Liver (tissue), 9 donors: ENCODE results near the gene ITGA2. TPM values are rescaled to one million over a fixed set of nuclear protein-coding genes. Genes with fewer than 3 reads are reported as not detected.

Experiments used
- DNase-seq: peaks from one replicate; pipeline ENCODE4 v3.0.0-alpha.2; 2017; ENCODE audit warnings: low spot score
- H3K27ac ChIP-seq, 2 donors: one replicate each; pipeline ENCODE4 v1.7.0; 2013; ENCODE audit warnings: inconsistent platforms in 2 of 2, low read length in 2 of 2, control low read depth in 1 of 2, low read depth in 1 of 2, mild to moderate bottlenecking in 1 of 2
- H3K27me3 ChIP-seq, 4 donors: one replicate each; pipeline versions ENCODE4 v1.6.1 to v1.7.0; 2013; ENCODE audit warnings: low read length in 3 of 4, inconsistent platforms in 1 of 4, mild to moderate bottlenecking in 1 of 4, moderate library complexity in 1 of 4; ENCODE audit not compliant: control insufficient read depth in 4 of 4, insufficient read depth in 4 of 4
- H3K36me3 ChIP-seq, 4 donors: one replicate each; pipeline versions ENCODE4 v1.6.1 to v1.7.0; 2013; ENCODE audit warnings: low read length in 3 of 4, mild to moderate bottlenecking in 3 of 4, low read depth in 1 of 4, moderate library complexity in 1 of 4; ENCODE audit not compliant: control insufficient read depth in 4 of 4, insufficient read depth in 3 of 4
- H3K4me1 ChIP-seq, 4 donors: one replicate each; pipeline versions ENCODE4 v1.6.1 to v1.7.0; 2013; ENCODE audit warnings: low read length in 3 of 4, mild to moderate bottlenecking in 3 of 4, moderate library complexity in 1 of 4; ENCODE audit not compliant: control insufficient read depth in 4 of 4, insufficient read depth in 4 of 4
- H3K4me3 ChIP-seq, 3 donors: one replicate each; pipeline versions ENCODE4 v1.6.1 to v1.7.0; 2013; ENCODE audit warnings: low read length in 3 of 3, control low read depth in 1 of 3, low read depth in 1 of 3, mild to moderate bottlenecking in 1 of 3
- H3K9ac ChIP-seq, 2 donors: one replicate each; pipeline ENCODE4 v1.7.0; 2013; ENCODE audit warnings: low read length in 2 of 2, mild to moderate bottlenecking in 2 of 2, moderate library complexity in 2 of 2, control low read depth in 1 of 2, low read depth in 1 of 2
- H3K9me3 ChIP-seq, 4 donors: one replicate each; pipeline versions ENCODE4 v1.6.1 to v1.7.0; 2013; ENCODE audit warnings: low read length in 3 of 4; ENCODE audit not compliant: control insufficient read depth in 4 of 4
- EGR1 ChIP-seq, 2 donors: IDR thresholded peaks; 2 replicates each; pipeline ENCODE4 v1.6.1; 2016 to 2018; ENCODE audit warnings: antibody characterized with exemption in 2 of 2, low read depth in 2 of 2
- FOXA1 ChIP-seq: IDR thresholded peaks from 2 replicates; pipeline ENCODE4 v1.6.1; 2016; ENCODE audit warnings: antibody characterized with exemption
- FOXA2 ChIP-seq: IDR thresholded peaks from 2 replicates; pipeline ENCODE4 v1.6.1; 2016; ENCODE audit warnings: antibody characterized with exemption
- GABPA ChIP-seq, 2 donors: IDR thresholded peaks in 1 of 2; conservative IDR thresholded peaks in 1 of 2; 2 replicates each; pipeline ENCODE4 v1.6.1; 2016; ENCODE audit warnings: antibody characterized with exemption in 2 of 2, mild to moderate bottlenecking in 1 of 2, moderate library complexity in 1 of 2
- HNF4A ChIP-seq, 2 donors: conservative IDR thresholded peaks; 2 replicates each; pipeline ENCODE4 v1.6.1; 2016; ENCODE audit warnings: antibody characterized with exemption in 2 of 2, mild to moderate bottlenecking in 2 of 2
- HNF4G ChIP-seq: IDR thresholded peaks from 2 replicates; pipeline ENCODE4 v1.6.1; 2016; ENCODE audit warnings: antibody characterized with exemption
- JUND ChIP-seq, 2 donors: IDR thresholded peaks; 2 replicates each; pipeline ENCODE4 v1.6.1; 2016; ENCODE audit warnings: antibody characterized with exemption in 2 of 2
- NR2F2 ChIP-seq: IDR thresholded peaks from 2 replicates; pipeline ENCODE4 v1.6.1; 2016; ENCODE audit warnings: antibody characterized with exemption
- RAD21 ChIP-seq, 2 donors: IDR thresholded peaks; 2 replicates each; pipeline ENCODE4 v1.6.1; 2016; ENCODE audit warnings: antibody characterized with exemption in 2 of 2, mild to moderate bottlenecking in 2 of 2
- RXRA ChIP-seq, 2 donors: IDR thresholded peaks; 2 replicates each; pipeline ENCODE4 v1.6.1; 2017 to 2018; ENCODE audit warnings: antibody characterized with exemption in 2 of 2, mild to moderate bottlenecking in 1 of 2
- SP1 ChIP-seq: IDR thresholded peaks from 2 replicates; pipeline ENCODE4 v1.6.1; 2018; ENCODE audit warnings: antibody characterized with exemption, mild to moderate bottlenecking
- TAF1 ChIP-seq: conservative IDR thresholded peaks from 2 replicates; pipeline ENCODE4 v1.6.1; 2016; ENCODE audit warnings: antibody characterized with exemption, mild to moderate bottlenecking
- YY1 ChIP-seq: IDR thresholded peaks from 2 replicates; pipeline ENCODE4 v1.6.1; 2016; ENCODE audit warnings: antibody characterized with exemption, mild to moderate bottlenecking
- WGBS: extraction: QIAGEN DNeasy Blood & Tissue Kit; methylation state at CpG from one replicate; pipeline ENCODE4 v1.1.7; 2013; 5-methylcytosine and 5-hydroxymethylcytosine counted together
- polyA plus RNA-seq, 2 donors: library from polyadenylated mRNA; stranded (reverse) in 1 of 2; unstranded in 1 of 2; fragments of 200-250 nt in 1 of 2; fragments of >200 nt in 1 of 2; fragmentation: Nextera tagmentation in 1 of 2; extraction: Ambion mirVana in 1 of 2; gene quantifications; one replicate each; pipeline versions ENCODE4 v1.2.1 to v1.2.3, GENCODE V29; 2013 to 2015
- total RNA-seq, 2 donors: library from RNA; depleted of rRNA; stranded (reverse); fragments of >200 nt; gene quantifications; one replicate each; pipeline ENCODE4 v1.2.3, GENCODE V29; 2014
- TF ChIP-seq, protein P1 (sequence below): IDR thresholded peaks from 2 replicates; pipeline ENCODE4 v1.6.1; 2016; ENCODE audit warnings: antibody characterized with exemption
- TF ChIP-seq, protein P2 (sequence below): IDR thresholded peaks from 2 replicates; pipeline ENCODE4 v1.6.1; 2016; ENCODE audit warnings: antibody characterized with exemption
- TF ChIP-seq, protein P3 (sequence below): IDR thresholded peaks from 2 replicates; pipeline ENCODE4 v1.6.1; 2016; ENCODE audit warnings: antibody characterized with exemption
- TF ChIP-seq, protein P4 (sequence below): IDR thresholded peaks from 2 replicates; pipeline ENCODE4 v1.6.1; 2016; ENCODE audit warnings: antibody characterized with exemption, mild to moderate bottlenecking
- TF ChIP-seq, protein P5 (sequence below): fragments of 150-350 bp; IDR thresholded peaks from 2 replicates; pipeline ENCODE4 v1.5.1; 2017; ENCODE audit warnings: improper control_type of control experiment, low read depth, low read length; ENCODE audit not compliant: missing input control
- donor health status: healthy.
- donor health status: healthy.
- donor health status: healthy.
- donor health status: healthy.
- donor health status: healthy.

Gene ITGA2
- total and polyA plus RNA-seq, 4 donors = 0.12 to 0.61 (median 0.33) TPM

DNA sequence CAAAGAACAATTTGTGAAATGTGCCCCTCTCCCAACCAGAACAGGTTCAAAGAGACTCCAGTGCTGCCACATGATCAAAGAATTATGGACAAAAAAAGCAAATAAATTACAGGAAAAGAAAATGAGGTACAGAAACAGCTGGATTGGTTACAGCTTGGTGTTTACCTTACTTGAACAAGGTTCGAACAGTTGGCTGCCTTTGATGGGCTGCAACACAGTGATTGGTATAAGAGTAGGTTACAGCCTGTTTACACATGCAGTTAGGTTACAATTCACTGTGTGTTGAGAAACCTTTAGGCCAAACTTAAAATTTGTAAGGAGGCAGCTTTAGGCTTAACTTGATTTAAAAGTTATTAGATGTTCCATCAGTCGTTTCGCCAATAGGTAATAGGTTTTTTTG, 123.8 kb downstream of the ITGA2 start:
- 74% methylated on average over 3 of the region's 3 CpGs for WGBS

More for the DNA sequence above, 123.8 kb downstream of the ITGA2 start:
- Histone ChIP-seq H3K4me1 (peaks cover 0 to 27% (median 9%) of the 10 kb centered on the region in 4 donors), H3K27ac (peak overlapping the region in 1 of 2 donors; percentile 11), H3K36me3 (peaks cover 0 to 2% (median 0%) of the 10 kb centered on the region in 4 donors), H3K27me3 (no peaks in the 10 kb centered on the region), H3K4me3 (no peak overlapping the region), H3K9ac (no peak overlapping the region), H3K9me3 (no peaks in the 10 kb centered on the region)
- TF ChIP-seq, protein P1, sequence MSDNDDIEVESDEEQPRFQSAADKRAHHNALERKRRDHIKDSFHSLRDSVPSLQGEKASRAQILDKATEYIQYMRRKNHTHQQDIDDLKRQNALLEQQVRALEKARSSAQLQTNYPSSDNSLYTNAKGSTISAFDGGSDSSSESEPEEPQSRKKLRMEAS = peak; percentile 34
- TF ChIP-seq RAD21 (IDR thresholded peaks at IDR 0.05) (no peak), YY1 (peak; percentile 47), HNF4A (conservative IDR thresholded peaks at IDR 0.05) (peak; percentile 70), TAF1 (no peak), EGR1 (IDR thresholded peaks at IDR 0.05; ENCODE audit: low read depth in 2 of 2) (no peak), SP1 (peak; percentile 63), HNF4G (no peak), GABPA (IDR thresholded peaks at IDR 0.05 in 1 of 2, conservative IDR thresholded peaks at IDR 0.05 in 1 of 2) (no peak), JUND (IDR thresholded peaks at IDR 0.05) (peak in 1 of 2 donors; percentile 39), FOXA1 (peak; percentile 93), RXRA (IDR thresholded peaks at IDR 0.05) (peak; percentile 33 to 55), NR2F2 (no peak), FOXA2 (peak; percentile 97)
- TF ChIP-seq, protein P2, sequence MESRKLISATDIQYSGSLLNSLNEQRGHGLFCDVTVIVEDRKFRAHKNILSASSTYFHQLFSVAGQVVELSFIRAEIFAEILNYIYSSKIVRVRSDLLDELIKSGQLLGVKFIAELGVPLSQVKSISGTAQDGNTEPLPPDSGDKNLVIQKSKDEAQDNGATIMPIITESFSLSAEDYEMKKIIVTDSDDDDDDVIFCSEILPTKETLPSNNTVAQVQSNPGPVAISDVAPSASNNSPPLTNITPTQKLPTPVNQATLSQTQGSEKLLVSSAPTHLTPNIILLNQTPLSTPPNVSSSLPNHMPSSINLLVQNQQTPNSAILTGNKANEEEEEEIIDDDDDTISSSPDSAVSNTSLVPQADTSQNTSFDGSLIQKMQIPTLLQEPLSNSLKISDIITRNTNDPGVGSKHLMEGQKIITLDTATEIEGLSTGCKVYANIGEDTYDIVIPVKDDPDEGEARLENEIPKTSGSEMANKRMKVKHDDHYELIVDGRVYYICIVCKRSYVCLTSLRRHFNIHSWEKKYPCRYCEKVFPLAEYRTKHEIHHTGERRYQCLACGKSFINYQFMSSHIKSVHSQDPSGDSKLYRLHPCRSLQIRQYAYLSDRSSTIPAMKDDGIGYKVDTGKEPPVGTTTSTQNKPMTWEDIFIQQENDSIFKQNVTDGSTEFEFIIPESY = peak; percentile 39
- TF ChIP-seq, protein P3, sequence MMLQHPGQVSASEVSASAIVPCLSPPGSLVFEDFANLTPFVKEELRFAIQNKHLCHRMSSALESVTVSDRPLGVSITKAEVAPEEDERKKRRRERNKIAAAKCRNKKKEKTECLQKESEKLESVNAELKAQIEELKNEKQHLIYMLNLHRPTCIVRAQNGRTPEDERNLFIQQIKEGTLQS = no peak
- TF ChIP-seq, protein P4, sequence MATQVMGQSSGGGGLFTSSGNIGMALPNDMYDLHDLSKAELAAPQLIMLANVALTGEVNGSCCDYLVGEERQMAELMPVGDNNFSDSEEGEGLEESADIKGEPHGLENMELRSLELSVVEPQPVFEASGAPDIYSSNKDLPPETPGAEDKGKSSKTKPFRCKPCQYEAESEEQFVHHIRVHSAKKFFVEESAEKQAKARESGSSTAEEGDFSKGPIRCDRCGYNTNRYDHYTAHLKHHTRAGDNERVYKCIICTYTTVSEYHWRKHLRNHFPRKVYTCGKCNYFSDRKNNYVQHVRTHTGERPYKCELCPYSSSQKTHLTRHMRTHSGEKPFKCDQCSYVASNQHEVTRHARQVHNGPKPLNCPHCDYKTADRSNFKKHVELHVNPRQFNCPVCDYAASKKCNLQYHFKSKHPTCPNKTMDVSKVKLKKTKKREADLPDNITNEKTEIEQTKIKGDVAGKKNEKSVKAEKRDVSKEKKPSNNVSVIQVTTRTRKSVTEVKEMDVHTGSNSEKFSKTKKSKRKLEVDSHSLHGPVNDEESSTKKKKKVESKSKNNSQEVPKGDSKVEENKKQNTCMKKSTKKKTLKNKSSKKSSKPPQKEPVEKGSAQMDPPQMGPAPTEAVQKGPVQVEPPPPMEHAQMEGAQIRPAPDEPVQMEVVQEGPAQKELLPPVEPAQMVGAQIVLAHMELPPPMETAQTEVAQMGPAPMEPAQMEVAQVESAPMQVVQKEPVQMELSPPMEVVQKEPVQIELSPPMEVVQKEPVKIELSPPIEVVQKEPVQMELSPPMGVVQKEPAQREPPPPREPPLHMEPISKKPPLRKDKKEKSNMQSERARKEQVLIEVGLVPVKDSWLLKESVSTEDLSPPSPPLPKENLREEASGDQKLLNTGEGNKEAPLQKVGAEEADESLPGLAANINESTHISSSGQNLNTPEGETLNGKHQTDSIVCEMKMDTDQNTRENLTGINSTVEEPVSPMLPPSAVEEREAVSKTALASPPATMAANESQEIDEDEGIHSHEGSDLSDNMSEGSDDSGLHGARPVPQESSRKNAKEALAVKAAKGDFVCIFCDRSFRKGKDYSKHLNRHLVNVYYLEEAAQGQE = peak; percentile 48
- TF ChIP-seq, protein P5, sequence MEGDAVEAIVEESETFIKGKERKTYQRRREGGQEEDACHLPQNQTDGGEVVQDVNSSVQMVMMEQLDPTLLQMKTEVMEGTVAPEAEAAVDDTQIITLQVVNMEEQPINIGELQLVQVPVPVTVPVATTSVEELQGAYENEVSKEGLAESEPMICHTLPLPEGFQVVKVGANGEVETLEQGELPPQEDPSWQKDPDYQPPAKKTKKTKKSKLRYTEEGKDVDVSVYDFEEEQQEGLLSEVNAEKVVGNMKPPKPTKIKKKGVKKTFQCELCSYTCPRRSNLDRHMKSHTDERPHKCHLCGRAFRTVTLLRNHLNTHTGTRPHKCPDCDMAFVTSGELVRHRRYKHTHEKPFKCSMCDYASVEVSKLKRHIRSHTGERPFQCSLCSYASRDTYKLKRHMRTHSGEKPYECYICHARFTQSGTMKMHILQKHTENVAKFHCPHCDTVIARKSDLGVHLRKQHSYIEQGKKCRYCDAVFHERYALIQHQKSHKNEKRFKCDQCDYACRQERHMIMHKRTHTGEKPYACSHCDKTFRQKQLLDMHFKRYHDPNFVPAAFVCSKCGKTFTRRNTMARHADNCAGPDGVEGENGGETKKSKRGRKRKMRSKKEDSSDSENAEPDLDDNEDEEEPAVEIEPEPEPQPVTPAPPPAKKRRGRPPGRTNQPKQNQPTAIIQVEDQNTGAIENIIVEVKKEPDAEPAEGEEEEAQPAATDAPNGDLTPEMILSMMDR = no peak
- DNase-seq = no peak
